ENCODE data around the gene SLC11A2. TPM values are rescaled to one million over a fixed set of nuclear protein-coding genes. Genes with fewer than 3 reads are reported as not detected.

SLC11A2 gene
- total RNA-seq, result 10 to 100 TPM; 21.6 to 23.9 TPM

DNA sequence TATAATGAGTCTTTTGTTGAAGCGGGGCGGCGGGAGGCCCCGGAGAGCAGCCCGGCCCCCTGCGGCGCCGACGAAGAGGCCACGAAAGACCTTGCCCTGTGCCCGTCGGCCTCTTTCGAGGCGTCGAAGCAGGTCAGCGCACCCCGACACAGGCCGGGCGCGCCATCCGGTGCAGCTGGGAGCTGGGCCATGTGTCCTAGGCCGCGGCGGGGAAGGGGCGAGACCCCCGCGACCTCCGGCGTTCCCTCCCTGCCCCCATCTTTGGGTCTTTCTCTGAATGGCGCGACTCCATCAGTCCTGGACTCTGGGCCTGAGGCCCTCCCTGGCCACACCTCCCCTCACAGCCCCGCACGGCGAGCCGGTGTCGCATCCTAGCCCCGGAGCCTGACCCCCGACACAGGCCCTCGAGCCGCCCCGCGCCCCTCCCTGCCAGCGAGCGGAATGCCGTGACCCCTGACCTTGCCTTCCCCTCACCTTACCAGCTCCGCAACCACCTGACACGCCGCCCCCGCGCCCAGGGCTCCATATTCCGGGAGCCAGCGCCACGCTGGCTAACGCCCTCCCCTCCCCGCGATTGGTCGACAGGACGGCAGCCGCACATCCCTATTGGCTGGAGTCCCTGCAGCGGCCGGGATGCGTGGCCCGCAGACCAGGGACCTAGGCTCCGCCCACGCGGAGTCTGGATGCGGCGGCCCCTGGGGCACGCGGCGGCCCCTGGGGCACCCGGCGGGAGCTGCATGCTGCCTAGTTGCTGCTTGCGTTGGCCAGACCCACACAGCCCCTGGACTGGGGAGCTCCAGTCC is at the start of gene SLC11A2:
SLC11A2 (minus strand) TSS at position 549 of the 803 bp plus-strand sequence. CDS start 15,656 bp downstream, outside the sequence.
- ATAC-seq, result peak; percentile 91
- peaks cover 8% of the 10 kb centered on the region for H3K36me3 Mint-ChIP-seq (ENCODE audit: low read depth)
- POLR2A ChIA-PET, result interaction anchor here (0.6 to 2.3 kb wide), 23 partner anchors 10 to 517 kb away, joined by 3 to 14 read pairs (median 3); partner anchors contain the start of genes ATF1, CSRNP2, LETMD1 and POU6F1

GRCh38 chr12:51075390-51075789 is 49.2 kb upstream of the SLC11A2 start:
- H3K27ac Mint-ChIP-seq, result no peak overlapping the region
- ATAC-seq (no peak), DNase-seq (no peak)
- CTCF ChIA-PET, result interaction anchor here (1.0 to 1.1 kb wide), 3 partner anchors 11 to 266 kb away, joined by 3 to 4 read pairs (median 4); partner anchors contain the start of gene SLC11A2
- no peak for TF ChIP-seq CTCF (IDR thresholded peaks at IDR 0.05)
- H3K27me3 Mint-ChIP-seq, result no peaks in the 10 kb centered on the region
- no peak overlapping the region for H3K4me3 Mint-ChIP-seq
- POLR2A ChIA-PET, result interaction anchor here (0.7 to 1.5 kb wide), 3 partner anchors 9 to 49 kb away, joined by 3 to 6 read pairs (median 3); no protein-coding TSS in a partner anchor
- intact Hi-C loops (cut with micrococcal nuclease), result no loop called here
- peaks cover 18% of the 10 kb centered on the region for H3K36me3 Mint-ChIP-seq (ENCODE audit: low read depth)
- peaks cover 14% of the 10 kb centered on the region for H3K4me1 Mint-ChIP-seq (ENCODE audit: low read depth)
- H3K9me3 Mint-ChIP-seq, result peaks cover 1% of the 10 kb centered on the region

More for the DNA sequence above, at the start of gene SLC11A2:
- intact Hi-C loops (cut with micrococcal nuclease), result no loop called here
- no peak for TF ChIP-seq CTCF (IDR thresholded peaks at IDR 0.05)
- no peaks in the 10 kb centered on the region for H3K27me3 Mint-ChIP-seq
- no peaks in the 10 kb centered on the region for H3K9me3 Mint-ChIP-seq
- H3K4me1 Mint-ChIP-seq (ENCODE audit: low read depth), result peaks cover 48% of the 10 kb centered on the region
- DNase-seq, result peak; percentile 96
- CTCF ChIA-PET, result interaction anchor here (0.7 to 5.7 kb wide), 13 partner anchors 10 to 999 kb away, joined by 3 to 38 read pairs (median 4); partner anchors contain the start of gene ATF1
- peak within 1 kb of the TSS; percentile 95 for H3K4me3 Mint-ChIP-seq
- H3K27ac Mint-ChIP-seq, result peak within 1 kb of the TSS; percentile 95

- DNase-seq (no peak), ATAC-seq (no peak)
- ChIA-PET CTCF (interaction anchor here (1.1 to 1.3 kb wide), 2 partner anchors 11 to 24 kb away, joined by 4 read pairs; no protein-coding TSS in a partner anchor), POLR2A (interaction anchor here (0.7 to 0.8 kb wide), 2 partner anchors 10 to 12 kb away, joined by 3 read pairs; no protein-coding TSS in a partner anchor)
- Mint-ChIP-seq H3K4me1 (ENCODE audit: low read depth) (peaks cover 8% of the 10 kb centered on the region), H3K27me3 (no peaks in the 10 kb centered on the region), H3K9me3 (no peaks in the 10 kb centered on the region), H3K36me3 (ENCODE audit: low read depth) (peaks cover 18% of the 10 kb centered on the region), H3K27ac (no peak overlapping the region), H3K4me3 (no peak overlapping the region)
- intact Hi-C loops (cut with micrococcal nuclease), result no loop called here
- TF ChIP-seq CTCF (IDR thresholded peaks at IDR 0.05), result no peak
Observed at GRCh38 chr12:51071663-51072062, 45.5 kb upstream of the SLC11A2 start.

DNA sequence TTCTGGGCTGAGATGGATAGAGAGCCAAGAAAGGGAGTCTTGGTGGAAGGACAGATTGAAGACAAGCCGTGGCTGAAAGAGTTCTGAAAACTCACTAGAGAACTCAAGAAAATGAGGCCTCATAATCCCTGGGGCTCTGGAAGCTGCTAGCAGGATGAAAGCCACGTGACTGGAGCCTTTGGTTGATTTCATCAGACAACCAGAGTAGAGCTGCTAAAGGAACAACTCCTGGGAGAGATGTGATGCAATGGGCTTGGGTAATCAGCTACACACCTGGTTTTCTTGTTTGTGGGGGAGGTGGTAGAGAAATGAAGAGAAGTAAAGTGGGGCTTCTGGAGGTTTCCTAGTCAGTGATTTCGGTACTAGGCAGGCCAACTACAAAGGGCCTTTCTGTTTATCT is 43.8 kb upstream of the SLC11A2 start:
- no peaks in the 10 kb centered on the region for H3K4me1 Mint-ChIP-seq (ENCODE audit: low read depth)
- POLR2A ChIA-PET, result interaction anchor here (1.1 kb wide), 1 partner anchor 13 kb away, joined by 3 read pairs; the partner anchor contains the start of gene CSRNP2
- no peak for TF ChIP-seq CTCF (IDR thresholded peaks at IDR 0.05)
- H3K4me3 Mint-ChIP-seq, result no peak overlapping the region
- ATAC-seq, result no peak
- CTCF ChIA-PET, result interaction anchor here (1.0 kb wide), 1 partner anchor 9 kb away, joined by 3 read pairs; no protein-coding TSS in a partner anchor
- H3K27ac Mint-ChIP-seq, result peak overlapping the region; percentile 35
- peaks cover 18% of the 10 kb centered on the region for H3K36me3 Mint-ChIP-seq (ENCODE audit: low read depth)
- intact Hi-C loops (cut with micrococcal nuclease), result no loop called here
- H3K9me3 Mint-ChIP-seq, result no peaks in the 10 kb centered on the region
- DNase-seq, result no peak
- H3K27me3 Mint-ChIP-seq, result no peaks in the 10 kb centered on the region

- no peaks in the 10 kb centered on the region for H3K9me3 Mint-ChIP-seq
- ATAC-seq (no peak), DNase-seq (no peak)
- ChIA-PET POLR2A (no interaction called here), CTCF (no interaction called here)
- no peaks in the 10 kb centered on the region for H3K27me3 Mint-ChIP-seq
- H3K4me1 Mint-ChIP-seq (ENCODE audit: low read depth), result no peaks in the 10 kb centered on the region
- no peak overlapping the region for H3K4me3 Mint-ChIP-seq
- H3K36me3 Mint-ChIP-seq (ENCODE audit: low read depth), result peaks cover 16% of the 10 kb centered on the region
- no peak overlapping the region for H3K27ac Mint-ChIP-seq
- TF ChIP-seq CTCF (IDR thresholded peaks at IDR 0.05), result no peak
- intact Hi-C loops (cut with micrococcal nuclease), result no loop called here
Observed at GRCh38 chr12:51067771-51068170, 41.6 kb upstream of the SLC11A2 start.
